HG03025 (cell line): ENCODE data around the gene ITGB7.

Source experiments
- ATAC-seq: cut with Tn5 transposase; IDR thresholded peaks from one replicate; pipeline ENCODE4 v1.9.1; 2021; ENCODE audit warnings: mild to moderate bottlenecking, moderate library complexity; ENCODE audit not compliant: unreplicated experiment, low FRiP score

The ITGB7 gene

DNA sequence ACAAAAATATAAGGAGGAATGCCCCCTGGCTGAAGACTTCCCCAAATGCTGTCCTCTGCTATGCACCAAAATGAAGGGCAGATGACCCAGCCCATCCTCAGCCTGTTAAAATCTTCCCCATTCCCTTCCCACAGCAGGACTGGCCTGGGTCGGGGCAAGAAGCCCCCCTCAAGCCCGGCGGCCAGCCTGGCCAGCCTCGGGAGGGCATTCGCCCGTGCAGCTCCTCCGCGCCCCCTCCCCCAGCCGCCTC, 24.5 kb upstream of the ITGB7 start:
- ATAC-seq: no peak

DNA sequence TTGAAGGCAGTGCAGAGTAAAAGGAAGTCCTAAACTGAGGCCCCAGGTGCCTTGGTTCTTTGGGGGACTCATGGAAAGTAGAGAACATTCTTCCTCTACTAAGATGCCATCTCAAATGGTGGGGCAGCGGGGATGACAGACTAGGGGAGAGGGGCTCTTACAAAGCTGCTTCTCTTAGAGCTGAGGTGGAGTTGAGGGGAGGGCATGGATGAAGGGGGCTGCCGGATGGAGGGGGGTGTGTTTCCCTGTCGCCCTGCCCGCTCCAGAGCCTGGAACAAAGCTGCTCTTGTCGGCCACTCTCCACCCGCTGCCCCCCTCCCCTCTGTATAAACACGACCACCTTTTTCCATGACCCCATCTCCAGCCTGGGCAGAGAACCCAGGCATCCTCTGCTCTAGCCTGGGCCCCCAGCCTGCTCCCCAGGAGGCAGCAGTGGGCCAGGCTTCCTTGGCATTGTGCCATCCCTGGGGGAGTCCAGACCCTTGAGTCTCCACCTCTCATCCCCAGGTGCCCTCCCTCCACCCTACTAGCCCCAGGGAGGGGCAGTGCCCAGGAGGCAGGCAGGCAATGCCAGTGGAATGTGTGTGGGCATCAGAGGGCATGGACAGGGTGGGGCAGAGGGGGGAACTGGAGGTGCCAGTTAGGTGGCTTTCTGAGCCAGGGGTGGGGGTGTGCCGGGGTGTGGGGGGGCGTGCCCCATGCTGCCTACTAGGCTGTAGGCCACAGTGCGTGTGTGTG, 23.2 kb upstream of the ITGB7 start:
- no peak for ATAC-seq

DNA sequence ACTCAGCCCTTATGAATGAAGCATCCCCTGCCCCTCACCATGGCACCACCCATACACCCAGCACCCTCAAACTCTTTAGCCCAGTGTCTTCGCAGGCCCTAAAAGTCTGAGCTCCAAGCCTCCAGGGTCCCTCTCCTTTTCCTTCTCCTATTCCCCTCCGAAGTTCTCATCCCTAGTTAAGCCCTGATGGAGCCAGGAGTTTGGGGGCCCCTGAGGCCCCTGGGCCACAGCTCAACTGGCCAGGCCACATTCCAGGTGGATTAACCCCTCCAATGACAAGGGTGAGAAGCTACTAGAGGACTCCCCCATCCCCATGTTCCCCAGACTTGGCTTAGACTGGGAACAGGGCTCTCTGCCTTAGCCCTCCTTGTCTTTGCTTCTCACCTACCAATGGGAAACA, 22.4 kb upstream of the ITGB7 start:
- no peak for ATAC-seq

DNA sequence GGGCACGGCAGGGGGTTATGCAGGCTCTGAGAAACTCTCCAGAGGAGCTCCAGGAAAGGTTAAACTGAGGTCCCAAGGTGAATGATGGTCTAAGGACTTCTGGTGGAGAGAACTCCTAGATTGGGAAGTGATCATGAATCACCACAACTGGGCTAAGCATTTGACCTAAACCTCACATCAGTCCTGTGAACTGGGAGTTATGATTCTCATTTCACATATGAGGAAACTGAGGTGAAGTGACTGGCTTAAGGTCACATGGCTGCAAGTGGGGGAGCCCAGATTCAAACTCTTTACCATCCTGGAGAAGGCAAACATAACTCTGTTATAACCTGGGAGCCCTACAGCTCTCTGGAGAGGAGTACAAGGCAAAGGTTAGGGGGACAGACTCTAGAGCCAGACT, 20.8 kb upstream of the ITGB7 start:
- ATAC-seq: no peak

DNA sequence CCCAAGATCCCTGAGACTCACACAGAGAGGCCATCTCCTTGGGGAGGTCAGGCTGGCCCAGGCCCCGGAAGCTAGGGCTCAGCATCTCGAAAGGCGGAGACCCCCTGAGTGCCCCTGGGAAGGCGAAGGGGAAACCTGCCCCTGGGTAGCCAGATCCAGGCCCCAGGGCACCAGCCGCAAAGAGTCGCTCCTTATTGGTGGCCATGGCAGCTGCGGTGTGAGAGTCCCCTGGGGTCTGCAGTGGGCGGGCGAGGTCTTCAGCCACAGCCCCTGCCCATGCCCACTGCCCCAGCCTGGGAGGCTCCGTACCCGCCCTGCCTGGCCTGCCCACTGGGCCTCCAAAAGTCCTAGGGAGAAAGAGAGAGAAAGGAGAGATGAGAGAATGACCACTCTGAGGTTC, 20.3 kb upstream of the ITGB7 start:
- ATAC-seq: no peak

DNA sequence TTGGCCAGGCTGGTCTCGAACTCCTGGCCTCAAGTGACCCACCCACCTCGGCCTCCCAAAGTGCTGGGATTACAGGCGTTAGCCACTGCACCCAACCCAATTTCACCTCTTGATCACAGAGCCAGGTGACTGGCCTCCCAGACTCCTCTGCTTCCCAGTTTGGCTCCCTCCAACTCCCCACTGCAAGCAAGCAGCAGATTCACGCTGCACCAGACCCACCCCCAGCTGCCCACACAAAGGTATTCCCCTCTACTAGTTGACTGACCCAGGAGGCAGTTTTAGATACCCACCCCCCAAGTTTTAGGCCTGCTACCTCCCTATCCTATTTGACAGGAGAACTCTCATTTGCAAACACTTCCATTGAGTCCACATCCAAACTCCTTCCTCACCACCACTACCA, 19.8 kb upstream of the ITGB7 start:
- ATAC-seq: no peak

DNA sequence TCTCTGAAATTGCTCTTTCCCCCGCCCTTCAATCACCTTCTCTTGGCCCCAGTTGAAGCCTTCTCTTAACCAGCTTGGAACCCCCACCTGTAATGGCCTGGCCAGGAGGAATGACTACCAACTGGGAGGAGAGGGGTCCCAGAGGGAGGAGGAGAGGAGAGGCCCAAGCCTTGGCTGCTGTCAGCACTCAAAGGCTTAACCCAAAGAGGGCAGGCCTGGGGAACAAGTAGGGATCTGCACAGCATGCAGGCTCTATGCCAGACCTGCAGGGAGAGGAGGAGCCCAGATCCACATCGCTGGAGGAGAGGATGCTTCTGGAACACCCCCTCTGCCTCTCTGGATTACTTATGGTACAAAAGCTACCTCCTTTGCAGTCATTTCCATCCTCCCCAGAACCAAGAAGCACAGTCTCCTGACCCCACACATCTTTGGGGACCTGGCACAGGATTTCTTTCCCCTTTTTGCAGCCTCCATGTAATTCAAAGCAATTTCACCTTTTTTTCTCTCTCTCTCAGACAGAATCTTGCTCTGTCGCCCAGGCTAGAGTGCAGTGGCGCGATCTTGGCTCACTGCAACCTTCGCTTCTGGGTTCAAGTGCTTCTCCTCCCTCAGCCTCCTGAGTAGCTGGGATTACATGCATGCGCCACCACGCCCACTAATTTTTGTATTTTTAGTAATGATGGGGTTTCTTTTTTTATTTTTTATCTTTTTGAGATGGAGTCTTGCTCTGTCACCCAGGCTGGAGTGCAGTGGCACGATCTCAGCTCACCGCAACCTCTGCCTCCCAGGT, 18.8 kb upstream of the ITGB7 start:
- ATAC-seq: no peak

DNA sequence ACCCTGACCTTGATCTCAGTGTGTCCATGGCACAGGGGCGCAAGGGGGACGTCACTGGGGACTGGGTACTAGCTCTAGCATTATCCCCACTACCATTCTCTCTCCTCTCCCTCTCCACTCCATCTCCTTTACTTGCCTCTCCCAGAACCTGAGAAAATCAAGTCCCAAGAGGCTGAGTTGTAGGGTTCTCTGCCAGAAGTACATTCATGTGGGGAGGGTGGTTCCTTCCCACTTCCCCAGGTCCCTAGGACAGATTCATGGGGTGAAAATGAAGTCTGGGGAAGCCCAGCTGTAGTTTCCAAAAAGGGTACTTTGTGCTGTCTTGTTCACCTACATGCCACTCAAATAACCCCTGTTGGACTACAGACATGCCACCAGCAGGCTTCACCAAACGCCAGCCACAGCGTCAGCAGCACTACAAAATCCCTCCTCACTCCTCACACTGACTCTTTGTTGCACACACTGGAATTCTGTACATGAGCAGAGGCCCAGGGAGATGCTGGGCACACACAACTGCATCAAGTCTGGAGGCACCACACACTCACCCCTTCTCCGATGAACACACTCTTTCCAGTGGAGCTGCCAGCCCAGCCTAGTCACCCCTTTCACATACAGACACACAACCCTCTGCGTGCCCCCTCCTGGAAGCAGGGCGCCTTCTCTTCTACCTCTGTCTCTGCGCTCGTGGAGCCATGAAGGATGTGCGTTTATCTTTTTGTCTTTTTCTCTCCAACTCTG, 18.0 kb upstream of the ITGB7 start:
- no peak for ATAC-seq

DNA sequence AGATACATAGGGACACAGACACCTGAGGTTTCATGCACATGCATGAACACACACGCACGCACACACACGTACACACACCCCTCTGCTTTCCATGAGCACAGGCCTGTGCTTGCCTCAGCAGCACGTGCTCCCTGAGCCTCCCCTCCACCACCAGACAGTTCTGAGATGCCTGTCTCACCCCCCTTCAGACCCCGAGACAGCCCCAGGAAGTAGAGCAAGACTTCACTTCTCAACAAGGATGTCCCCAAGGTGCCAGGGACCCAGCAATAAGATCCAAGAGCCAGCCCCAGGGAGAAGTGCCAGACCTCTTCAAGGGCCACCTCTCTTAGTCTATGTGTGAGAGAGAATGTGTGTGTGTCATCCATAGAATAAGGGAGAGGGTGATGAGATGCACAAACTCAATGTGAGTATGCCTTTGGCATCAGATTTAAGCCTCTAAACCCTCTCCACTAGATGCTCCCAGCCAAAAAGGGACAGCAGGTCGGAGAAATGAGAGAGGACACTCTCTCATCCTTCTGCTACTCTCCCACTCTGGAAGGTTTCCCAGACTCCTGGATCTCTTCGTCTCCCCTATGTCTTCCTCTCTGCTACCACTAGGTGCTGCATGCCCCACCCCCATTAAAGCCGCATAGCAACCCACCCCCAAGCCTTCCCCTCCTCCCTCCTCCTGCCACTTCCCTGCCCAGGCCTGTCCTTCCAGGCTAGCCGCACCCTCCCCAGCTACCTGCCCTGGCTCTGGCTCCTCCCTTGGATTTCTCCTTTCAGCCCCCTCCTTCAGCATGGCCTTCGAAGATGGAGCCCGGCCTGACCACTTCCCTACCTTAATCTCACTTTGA, 17.2 kb upstream of the ITGB7 start:
- no peak for ATAC-seq

DNA sequence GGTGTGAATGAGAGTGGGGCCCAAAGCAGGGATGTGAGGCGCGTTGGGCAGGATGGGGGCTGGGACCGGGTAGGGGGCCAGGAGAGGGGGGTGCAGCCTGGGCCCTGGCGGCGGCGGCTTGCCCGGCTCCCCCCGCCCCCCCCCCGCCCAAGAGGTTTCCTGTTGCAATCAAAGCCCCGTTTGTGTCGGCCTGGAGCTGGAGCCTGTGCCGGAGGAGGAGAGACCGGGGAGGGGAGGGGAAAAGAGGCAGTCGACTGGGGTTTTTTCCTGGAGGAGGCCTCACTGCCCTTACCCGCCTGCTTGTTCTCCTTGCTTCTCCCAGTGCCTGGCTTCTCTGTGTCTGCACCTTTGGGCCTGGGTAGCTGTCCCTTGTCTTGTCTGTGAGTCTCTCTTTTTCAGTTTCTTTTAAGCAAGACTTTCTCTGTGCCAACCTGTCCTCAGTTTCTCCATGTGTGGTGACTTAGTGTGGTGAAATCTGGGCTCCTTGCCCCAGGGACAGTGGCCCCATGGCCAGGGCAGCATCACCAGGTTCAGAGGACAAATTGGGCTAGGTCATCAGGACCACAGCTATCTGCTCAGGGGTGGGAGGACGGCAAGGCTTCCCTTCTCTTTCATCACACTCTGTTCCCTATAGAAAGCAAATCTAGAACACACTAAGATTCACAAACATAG, 16.5 kb upstream of the ITGB7 start:
- ATAC-seq: no peak

DNA sequence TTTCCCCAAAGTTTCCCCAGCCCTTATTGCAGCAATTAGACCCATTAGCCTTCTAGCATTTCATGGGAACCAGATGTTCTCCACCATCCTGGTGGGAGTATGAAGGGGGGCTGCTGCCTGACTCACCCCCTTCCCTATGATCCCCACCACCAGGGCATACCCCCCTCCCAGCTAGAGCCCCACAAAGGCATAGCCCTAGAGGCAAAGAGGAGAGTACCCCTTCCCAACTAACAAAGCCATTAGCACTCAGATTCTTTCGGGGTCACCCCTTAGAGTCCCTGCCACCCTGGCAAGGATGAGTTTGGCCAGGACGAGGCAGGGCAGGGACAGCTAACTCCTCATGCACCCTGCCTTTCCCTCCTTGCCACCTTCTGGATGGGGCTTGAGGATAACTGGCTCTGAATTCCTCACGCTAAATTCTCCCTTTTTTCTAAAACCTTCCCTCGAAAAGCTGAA, 15.8 kb upstream of the ITGB7 start:
- ATAC-seq: no peak

DNA sequence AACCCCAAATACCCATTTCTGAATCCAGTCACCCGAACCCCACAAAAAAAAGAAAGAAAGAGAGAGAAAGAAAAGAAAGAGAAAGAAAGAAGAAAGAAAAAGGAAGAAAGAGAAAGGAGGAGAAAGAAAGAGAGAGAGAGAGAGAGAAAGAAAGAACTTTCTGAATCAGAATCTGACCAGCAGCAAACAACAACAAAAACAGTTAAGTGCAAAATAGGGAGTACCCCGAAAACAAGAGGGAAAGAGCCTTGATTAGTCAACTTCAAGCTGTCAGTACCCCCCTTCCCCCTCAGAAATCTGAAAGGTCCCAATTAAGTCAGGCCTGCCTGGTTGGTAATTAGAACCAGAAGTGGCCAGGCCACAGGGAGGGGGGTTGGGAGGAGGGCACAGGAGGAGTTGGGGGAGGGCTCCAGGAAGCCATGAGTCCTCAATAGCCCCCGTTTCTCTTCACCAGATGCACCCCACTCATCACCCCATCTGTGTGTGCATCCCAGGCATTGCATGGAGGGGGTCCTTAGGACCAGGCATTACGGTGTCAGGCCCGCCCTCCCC, 15.2 kb upstream of the ITGB7 start:
- no peak for ATAC-seq

DNA sequence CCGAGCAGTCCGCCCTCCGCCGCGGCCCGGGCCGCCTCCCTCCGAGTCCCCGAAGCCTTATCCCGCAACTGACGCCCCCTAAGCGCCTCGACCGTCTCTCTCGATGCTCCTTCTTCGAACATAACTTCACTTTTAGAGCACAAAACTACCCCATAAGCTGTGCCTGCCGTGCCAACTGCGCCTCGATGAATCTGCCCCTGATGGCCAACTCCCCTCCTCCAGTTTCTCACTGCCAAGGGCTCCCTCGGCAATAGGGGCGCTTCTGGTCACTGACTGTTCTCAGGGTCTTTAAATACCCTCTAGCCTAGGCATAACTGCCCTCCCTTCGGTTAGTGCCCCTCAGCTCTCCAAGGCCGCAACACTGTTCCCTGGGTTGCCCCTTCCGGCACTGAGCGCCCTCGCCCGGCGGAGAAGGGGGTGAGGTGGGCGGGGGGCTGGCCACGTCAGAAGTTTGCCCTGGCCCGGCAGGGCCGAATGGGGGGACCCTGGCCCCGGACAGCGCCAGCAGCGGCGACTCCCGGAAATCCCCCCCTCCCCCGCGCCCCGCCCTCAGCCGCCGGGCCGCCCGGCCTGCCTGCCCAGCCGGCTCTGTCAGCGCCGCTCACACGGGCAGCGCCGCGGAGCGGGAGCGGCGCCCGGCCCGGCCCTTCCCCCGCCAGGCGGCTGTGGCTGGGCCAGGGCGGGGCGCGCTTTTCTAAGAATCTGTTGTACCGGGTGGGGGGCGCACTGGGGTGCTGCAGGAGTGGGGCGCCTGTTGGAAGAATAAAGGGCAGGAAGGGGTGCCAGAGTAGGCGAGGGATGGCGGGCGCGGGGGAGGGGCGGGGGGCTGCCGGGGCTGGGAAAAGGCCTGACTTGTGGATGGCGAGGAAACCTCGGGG, 14.4 kb upstream of the ITGB7 start:
- ATAC-seq: peak; percentile 22

DNA sequence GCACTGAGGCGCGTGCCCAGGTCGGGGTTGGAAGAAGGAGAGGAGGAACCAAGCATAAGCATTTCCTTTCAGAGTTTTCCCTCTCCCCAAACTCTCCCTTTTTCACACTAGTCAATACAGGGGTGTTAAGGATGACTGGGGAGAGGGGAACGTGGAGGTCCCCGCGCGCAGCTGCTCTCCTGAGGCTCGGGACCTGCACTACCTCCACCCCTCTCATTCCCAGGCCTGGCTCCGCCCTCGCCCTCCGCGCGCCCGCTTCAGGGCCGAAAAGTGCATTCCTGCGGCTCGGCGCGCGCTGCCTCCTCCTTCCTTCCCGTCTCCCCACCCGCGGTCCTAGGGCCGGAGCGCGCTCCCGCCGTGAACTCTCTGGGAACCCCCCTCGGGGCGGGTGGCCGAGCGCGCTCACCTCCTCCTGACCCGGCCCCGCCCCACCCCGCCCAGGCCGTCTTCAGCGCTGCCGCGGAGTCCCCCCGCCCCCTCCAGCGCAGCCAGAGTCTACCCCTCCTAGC, 13.7 kb upstream of the ITGB7 start:
- ATAC-seq: peak; percentile 42

DNA sequence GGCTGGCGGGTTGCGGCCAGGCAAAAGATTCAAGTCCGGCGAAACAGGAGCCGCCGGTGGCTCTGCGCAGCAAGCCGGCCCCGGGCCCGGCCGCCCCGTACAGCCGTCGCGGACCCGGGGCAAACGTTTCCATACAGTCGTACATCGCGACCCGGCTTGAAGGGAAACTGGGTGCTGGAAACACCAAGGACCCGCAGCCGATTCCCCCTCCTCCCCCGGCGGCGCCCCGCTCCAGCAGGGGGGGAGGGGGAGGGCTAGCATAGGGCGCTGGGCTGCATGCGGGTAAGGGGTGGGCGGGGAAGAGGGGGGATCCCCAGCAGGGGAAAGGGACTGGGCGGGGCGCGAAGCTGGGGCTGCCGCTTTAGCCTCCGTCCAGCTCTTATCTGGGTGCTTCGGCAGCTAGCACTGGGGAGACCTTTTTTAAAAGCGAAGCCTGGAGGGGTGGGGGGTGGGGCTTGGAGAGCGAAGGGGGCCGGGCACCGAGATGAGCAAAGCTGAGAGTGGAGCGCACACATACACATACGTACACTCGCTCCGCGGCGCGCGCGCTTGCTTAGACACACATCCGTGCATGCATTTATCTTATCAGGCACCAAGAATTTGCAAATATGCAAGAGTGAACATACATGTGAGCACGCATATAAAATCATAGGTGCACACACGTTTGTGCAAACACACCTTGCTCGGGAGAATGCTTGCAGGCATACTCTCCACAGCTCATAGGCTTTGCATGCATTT, 13.1 kb upstream of the ITGB7 start:
- ATAC-seq: peak; percentile 32

DNA sequence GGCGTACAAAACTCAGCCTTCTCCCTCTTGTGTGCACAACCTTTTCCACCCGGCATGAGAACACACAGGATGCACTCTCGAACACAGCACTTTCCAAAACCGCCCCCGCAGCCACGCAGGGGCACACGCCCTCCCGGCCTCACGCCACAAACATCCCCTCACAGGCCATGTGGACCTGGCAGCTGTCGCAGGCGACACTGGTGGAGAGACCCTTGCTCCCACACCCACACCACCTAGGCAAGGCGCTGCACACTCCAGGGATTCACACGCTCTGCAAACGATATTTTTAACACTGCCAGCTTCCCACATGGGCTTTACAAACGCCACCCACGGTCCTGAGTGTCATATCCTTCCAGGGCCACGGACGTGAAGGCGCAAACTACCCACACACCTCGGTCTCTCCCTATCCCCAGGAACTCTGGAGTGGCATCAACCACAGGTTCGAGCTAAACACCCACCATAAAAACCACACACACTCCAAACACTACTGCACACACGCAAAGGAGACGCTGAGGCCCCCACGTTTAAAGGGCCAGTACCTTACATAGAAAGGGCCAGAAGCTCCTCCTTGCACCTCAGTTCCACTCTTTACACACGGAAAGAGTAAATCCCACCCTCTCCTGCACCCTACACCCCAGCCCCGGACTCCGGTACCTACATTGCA, 12.4 kb upstream of the ITGB7 start:
- ATAC-seq: peak; percentile 23

DNA sequence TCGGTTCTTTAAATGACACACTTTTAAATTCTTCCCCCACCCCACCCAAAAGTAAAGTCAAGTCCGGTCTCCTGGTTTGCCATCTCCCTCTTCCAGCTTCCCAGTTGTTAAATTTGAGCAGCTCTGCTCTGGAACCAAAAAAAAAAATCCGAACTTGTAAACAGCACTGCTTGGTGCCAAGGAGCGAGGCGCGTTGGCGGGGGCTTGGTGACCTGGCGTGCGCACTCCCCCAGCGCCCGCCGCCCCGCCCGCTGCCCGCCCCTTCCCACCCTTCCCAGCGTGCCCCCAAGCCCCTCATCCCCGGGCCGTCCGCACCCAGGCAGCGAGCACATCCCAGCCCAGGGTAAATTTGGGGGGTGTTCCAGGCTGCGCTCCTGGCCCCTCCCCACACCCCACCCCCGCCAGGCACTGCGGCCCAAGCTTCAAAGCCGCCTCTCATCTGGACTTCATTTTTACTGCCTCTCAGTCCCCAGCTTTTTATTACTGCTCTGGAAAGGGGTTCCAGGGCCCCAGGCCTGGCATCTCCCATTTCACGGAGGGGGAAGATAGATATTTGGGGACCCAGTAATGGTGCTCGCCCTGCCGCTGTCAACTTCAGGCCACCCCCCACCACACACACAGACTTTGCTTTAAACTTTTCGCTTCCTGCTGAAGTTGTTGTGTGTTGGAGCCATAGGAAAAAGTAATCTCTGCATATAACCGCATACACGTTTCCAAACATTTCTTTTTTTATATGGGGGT, 11.7 kb upstream of the ITGB7 start:
- no peak for ATAC-seq
